TTC549 (cell line): Measurements from ENCODE around the gene TBCD.

Source experiments
- FAIRE-seq: peaks from 2 replicates; lab custom pipeline; 2012; peaks lifted over from hg19 to GRCh38; lab: Jason Lieb, UNC

Gene TBCD

GRCh38 chr17:82872591-82873520 lies 121.0 kb downstream of the TBCD start:
- FAIRE-seq: no peak

GRCh38 chr17:82873521-82873920 lies 121.7 kb downstream of the TBCD start:
- no peak for FAIRE-seq

GRCh38 chr17:82874011-82874835 lies 122.4 kb downstream of the TBCD start:
- no peak for FAIRE-seq

GRCh38 chr17:82875407-82875856 lies 123.6 kb downstream of the TBCD start:
- FAIRE-seq: no peak

GRCh38 chr17:82876149-82876548 lies 124.3 kb downstream of the TBCD start:
- no peak for FAIRE-seq

GRCh38 chr17:82876602-82877379 lies 124.9 kb downstream of the TBCD start:
- FAIRE-seq: no peak

- FAIRE-seq: no peak
These were observed 126.7 kb downstream of the TBCD start for GRCh38 chr17:82878527-82878926.

- FAIRE-seq: no peak
These were observed 127.4 kb downstream of the TBCD start for GRCh38 chr17:82879241-82879640.

- no peak for FAIRE-seq
These were observed 128.9 kb downstream of the TBCD start for GRCh38 chr17:82880620-82881323.

- no peak for FAIRE-seq
These were observed 129.5 kb downstream of the TBCD start for GRCh38 chr17:82881324-82881823.

- FAIRE-seq: no peak
These were observed 130.2 kb downstream of the TBCD start for GRCh38 chr17:82881900-82882714.

- no peak for FAIRE-seq
These were observed 131.0 kb downstream of the TBCD start for GRCh38 chr17:82882715-82883418.

GRCh38 chr17:82883419-82884031 lies 131.7 kb downstream of the TBCD start:
- FAIRE-seq: no peak

GRCh38 chr17:82884341-82884969 lies 132.6 kb downstream of the TBCD start:
- no peak for FAIRE-seq

GRCh38 chr17:82884970-82885353 lies 133.1 kb downstream of the TBCD start:
- FAIRE-seq: no peak

GRCh38 chr17:82887255-82888164 lies 135.6 kb downstream of the TBCD start:
- no peak for FAIRE-seq

- no peak for FAIRE-seq
These were observed 137.0 kb downstream of the TBCD start for GRCh38 chr17:82888583-82889495.
